ENCODE data around the gene BNIP5.

BNIP5 gene

DNA sequence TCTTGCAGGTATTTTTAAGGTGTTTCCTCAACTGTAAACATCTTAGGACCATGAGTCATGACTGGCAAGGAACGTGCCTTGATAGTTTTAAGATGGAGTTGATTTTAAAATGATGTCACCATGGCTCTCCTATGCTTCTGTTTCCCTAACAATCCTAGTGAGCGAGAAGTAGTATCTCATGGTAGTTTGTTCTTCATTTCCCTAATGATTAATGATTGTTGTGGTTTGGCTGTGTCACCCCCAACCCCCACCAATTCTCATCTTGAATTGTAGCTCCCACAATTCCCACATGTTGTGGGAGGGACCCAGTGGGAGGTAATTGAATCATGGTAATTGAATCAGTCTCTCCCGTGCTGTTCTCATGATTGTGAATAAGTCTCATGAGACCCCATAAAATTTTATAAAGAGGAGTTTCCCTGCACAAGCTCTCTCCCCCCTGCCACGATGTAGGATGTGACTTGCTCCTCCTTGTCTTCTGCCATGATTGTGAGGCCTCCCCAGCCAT is 16.8 kb upstream of the BNIP5 start:
- DNase-seq (ENCODE audit: low spot score): no peak
- no peak for ATAC-seq (ENCODE audit: low read depth)
- H3K27ac ChIP-seq (ENCODE audit: poor library complexity, severe bottlenecking): no peak overlapping the region
- no peaks in the 10 kb centered on the region for H3K9me3 ChIP-seq (ENCODE audit: severe bottlenecking)
- no peaks in the 10 kb centered on the region for H3K27me3 ChIP-seq (ENCODE audit: insufficient read depth, poor library complexity, severe bottlenecking)
- no peak overlapping the region for H3K4me3 ChIP-seq (ENCODE audit: severe bottlenecking)
- H3K4me1 ChIP-seq (ENCODE audit: insufficient read depth, poor library complexity, severe bottlenecking): no peaks in the 10 kb centered on the region
- no peak for TF ChIP-seq CTCF (IDR thresholded peaks at IDR 0.05; ENCODE audit: poor library complexity, severe bottlenecking)
- no peaks in the 10 kb centered on the region for H3K36me3 ChIP-seq (ENCODE audit: low read depth)

DNA sequence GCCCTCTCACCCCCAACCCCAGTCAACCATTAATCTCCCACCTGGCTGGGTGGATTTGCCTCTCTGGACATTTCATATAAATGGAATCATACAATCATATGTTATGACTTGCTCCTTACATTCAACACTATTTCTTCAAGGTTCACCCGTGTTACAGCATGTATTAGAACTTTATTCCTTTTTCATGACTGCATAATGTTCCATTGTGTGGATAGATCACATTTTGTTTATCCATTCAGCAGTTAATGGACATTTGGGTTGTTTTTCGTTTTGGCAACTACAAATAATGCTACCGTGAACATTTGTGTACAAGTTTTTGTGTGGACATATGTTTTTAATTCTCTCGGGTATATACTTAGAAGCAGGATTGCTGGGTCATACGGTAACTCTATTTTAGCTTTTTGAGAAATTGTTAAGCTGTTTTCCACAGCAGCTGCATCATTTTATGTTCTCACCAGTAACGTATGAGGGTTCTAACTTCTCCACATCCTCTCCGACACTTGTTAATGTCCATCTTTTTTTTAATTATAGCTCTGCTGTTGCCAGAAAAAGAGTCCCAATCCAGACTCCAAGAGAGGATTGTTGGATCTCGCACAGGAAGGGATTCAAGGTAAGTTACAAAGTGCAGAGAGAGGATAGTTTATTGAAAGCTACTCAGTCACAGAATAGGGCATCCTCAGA is 15.9 kb upstream of the BNIP5 start:
- H3K36me3 ChIP-seq (ENCODE audit: low read depth): no peaks in the 10 kb centered on the region
- H3K27me3 ChIP-seq (ENCODE audit: insufficient read depth, poor library complexity, severe bottlenecking): no peaks in the 10 kb centered on the region
- no peaks in the 10 kb centered on the region for H3K4me1 ChIP-seq (ENCODE audit: insufficient read depth, poor library complexity, severe bottlenecking)
- no peaks in the 10 kb centered on the region for H3K9me3 ChIP-seq (ENCODE audit: severe bottlenecking)
- H3K27ac ChIP-seq (ENCODE audit: poor library complexity, severe bottlenecking): no peak overlapping the region
- DNase-seq (ENCODE audit: low spot score) (no peak), ATAC-seq (ENCODE audit: low read depth) (no peak)
- TF ChIP-seq CTCF (IDR thresholded peaks at IDR 0.05; ENCODE audit: poor library complexity, severe bottlenecking): no peak
- no peak overlapping the region for H3K4me3 ChIP-seq (ENCODE audit: severe bottlenecking)

- no peaks in the 10 kb centered on the region for H3K9me3 ChIP-seq (ENCODE audit: severe bottlenecking)
- DNase-seq (ENCODE audit: low spot score) (no peak), ATAC-seq (ENCODE audit: low read depth) (no peak)
- H3K27me3 ChIP-seq (ENCODE audit: insufficient read depth, poor library complexity, severe bottlenecking): no peaks in the 10 kb centered on the region
- H3K36me3 ChIP-seq (ENCODE audit: low read depth): no peaks in the 10 kb centered on the region
- no peak overlapping the region for H3K27ac ChIP-seq (ENCODE audit: poor library complexity, severe bottlenecking)
- TF ChIP-seq CTCF (IDR thresholded peaks at IDR 0.05; ENCODE audit: poor library complexity, severe bottlenecking): no peak
- H3K4me3 ChIP-seq (ENCODE audit: severe bottlenecking): no peak overlapping the region
- H3K4me1 ChIP-seq (ENCODE audit: insufficient read depth, poor library complexity, severe bottlenecking): no peaks in the 10 kb centered on the region
These were observed 14.2 kb upstream of the BNIP5 start for GRCh38 chr6:36350681-36351571.

GRCh38 chr6:36350082-36350481 is 13.4 kb upstream of the BNIP5 start:
- H3K36me3 ChIP-seq (ENCODE audit: low read depth): no peaks in the 10 kb centered on the region
- DNase-seq (ENCODE audit: low spot score) (no peak), ATAC-seq (ENCODE audit: low read depth) (no peak)
- H3K9me3 ChIP-seq (ENCODE audit: severe bottlenecking): no peaks in the 10 kb centered on the region
- TF ChIP-seq CTCF (IDR thresholded peaks at IDR 0.05; ENCODE audit: poor library complexity, severe bottlenecking): no peak
- H3K27me3 ChIP-seq (ENCODE audit: insufficient read depth, poor library complexity, severe bottlenecking): no peaks in the 10 kb centered on the region
- H3K4me3 ChIP-seq (ENCODE audit: severe bottlenecking): no peak overlapping the region
- no peaks in the 10 kb centered on the region for H3K4me1 ChIP-seq (ENCODE audit: insufficient read depth, poor library complexity, severe bottlenecking)
- no peak overlapping the region for H3K27ac ChIP-seq (ENCODE audit: poor library complexity, severe bottlenecking)

Data from RWPE2 (cell line).